Measurements from ENCODE around the gene AGBL1. TPM values are rescaled to one million over a fixed set of nuclear protein-coding genes. Genes with fewer than 3 reads are reported as not detected.

AGBL1 gene
- total RNA-seq, 8 experiments from 2014 or later = 0.05 to 0.38 (median 0.24) TPM; not detected in 1

DNA sequence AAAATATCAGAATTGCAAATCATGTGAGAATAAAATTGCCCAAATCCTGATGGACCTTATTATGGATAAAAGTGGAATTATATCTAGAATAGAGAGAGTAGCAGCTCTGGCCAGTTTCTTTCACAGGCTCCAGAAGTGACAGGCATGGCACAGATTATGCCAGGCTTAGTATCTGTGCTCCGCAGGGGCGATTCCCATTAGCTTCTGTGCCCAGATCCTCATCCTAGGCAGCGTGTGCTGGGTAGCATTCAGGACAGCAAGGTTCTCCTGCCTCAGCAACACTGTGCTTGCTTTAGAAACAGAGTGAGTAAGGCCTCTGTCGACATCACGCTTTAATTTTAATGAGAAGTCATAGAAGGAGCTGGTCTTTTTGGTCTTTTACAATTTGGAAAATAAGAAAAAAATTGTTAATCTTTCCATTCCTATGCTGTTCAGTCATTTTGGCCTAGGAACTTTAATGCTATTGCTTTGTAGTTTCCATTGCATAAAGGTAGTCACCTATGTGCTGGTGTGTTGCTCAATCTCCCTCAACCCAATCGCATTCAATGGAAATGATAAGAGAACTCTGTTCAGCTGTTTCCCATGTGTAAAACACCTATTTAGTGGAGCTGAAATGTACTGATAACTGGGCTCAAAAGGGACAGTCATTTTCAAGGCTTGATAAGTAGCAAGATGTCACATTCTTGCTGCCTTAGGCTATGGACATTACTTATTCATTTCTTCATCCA is 770.1 kb downstream of the AGBL1 start:
- in situ Hi-C loops (cut with MboI; ENCODE audit: low pct_unique_long_range_greater_than_20kb in 2 of 9, low sequenced_read_pairs in 9 of 9, unreplicated experiment in 9 of 9) = no loop called here
- 0 to 95% (median 78%) methylated on average over 1 to 5 of the region's 6 CpGs; no CpG with 5 or more reads in 1 of the 10 experiments for WGBS, 10 experiments
- Histone ChIP-seq H3K27ac (no peak overlapping the region), H3K4me3 (no peak overlapping the region), H3K4me1 (replicated peaks in 1 of 2) (peaks cover 0 to 8% of the 10 kb centered on the region in 2 donors)
- ATAC-seq (replicated peaks in 6 of 8) = no peak

DNA sequence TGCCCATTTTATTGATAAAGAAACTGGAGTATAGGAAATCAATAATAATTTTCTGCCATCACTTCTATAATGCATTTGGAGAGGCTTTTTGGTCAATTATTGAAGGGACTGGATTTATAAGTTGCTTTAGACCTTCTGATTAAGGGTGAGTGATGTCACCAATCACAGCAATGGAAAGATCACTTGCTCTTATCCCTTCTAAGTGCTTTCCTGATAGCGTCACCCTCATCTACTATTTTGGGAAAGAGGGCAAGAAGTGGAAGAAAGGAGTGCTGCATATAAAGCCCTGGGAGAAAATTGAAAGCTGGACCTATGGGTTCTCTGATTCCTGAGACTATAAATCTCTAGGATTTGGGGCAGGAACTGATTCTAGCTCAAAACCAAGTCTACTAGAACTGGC is 771.3 kb downstream of the AGBL1 start:
- ATAC-seq (replicated peaks in 6 of 8) = no peak
- Histone ChIP-seq H3K4me3 (no peak overlapping the region), H3K4me1 (replicated peaks in 1 of 2) (peaks cover 5 to 20% of the 10 kb centered on the region in 2 donors), H3K27ac (no peak overlapping the region)
- WGBS, 10 experiments = 0 to 86% (median 18%) methylated on average over 1 of the region's 1 CpG; no CpG with 5 or more reads in 6 of the 10 experiments
- in situ Hi-C loops (cut with MboI; ENCODE audit: low pct_unique_long_range_greater_than_20kb in 2 of 9, low sequenced_read_pairs in 9 of 9, unreplicated experiment in 9 of 9) = no loop called here

DNA sequence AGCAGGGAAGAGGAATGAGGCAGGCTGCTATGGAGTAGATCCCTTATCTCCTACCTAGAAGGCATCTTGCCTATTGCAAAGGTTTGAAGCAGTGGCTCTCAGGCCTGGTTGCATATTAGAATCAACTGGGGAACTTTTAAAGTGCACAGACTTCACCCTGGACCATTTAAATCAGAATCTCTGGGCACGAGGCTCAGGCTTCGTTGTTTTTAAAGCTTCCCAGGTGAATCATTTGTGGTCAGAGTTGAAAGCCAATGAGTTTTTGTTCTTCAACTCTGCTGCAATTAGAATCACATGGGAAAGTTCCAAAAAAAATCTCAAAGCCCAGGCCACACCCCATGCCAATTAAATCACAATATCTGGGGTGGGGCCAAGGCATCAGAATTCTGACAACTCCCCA is 773.1 kb downstream of the AGBL1 start:
- ATAC-seq (replicated peaks in 6 of 8) = peak in 1 of 8 experiments; percentile 19
- 0 to 100% (median 44%) methylated on average over 1 to 2 of the region's 2 CpGs; no CpG with 5 or more reads in 2 of the 10 experiments for WGBS, 10 experiments

DNA sequence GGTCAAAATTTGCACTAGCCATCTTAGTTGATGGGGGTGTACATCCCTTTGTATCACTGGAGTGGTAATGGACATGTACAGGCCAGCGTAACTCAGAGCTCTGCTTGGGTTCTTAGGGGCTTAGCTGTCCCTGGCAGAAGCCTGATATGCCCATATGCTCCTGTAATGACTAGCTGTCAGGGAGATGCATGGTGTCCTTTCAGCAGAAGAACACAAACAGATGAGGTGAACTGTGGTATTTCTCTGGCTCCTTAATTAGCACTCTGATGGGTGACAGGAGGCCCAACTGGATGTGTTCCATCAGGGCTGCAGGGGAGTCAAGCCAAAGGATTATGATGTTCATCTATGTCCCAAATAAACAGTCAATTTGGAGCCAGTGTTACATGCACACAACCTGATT is 774.5 kb downstream of the AGBL1 start:
- no peak for ATAC-seq (replicated peaks in 6 of 8)
- in situ Hi-C loops (cut with MboI; ENCODE audit: low pct_unique_long_range_greater_than_20kb in 2 of 9, low sequenced_read_pairs in 9 of 9, unreplicated experiment in 9 of 9) = no loop called here
- Histone ChIP-seq H3K4me3 (no peak overlapping the region), H3K4me1 (replicated peaks in 1 of 2) (peaks cover 11 to 26% of the 10 kb centered on the region in 2 donors), H3K27ac (no peak overlapping the region)
- 0 to 100% methylated on average over 1 of the region's 1 CpG; no CpG with 5 or more reads in 8 of the 10 experiments for WGBS, 10 experiments

More for the DNA sequence above, 773.1 kb downstream of the AGBL1 start:
- no peak overlapping the region for H3K27ac ChIP-seq
- H3K4me3 ChIP-seq = no peak overlapping the region
- in situ Hi-C loops (cut with MboI; ENCODE audit: low pct_unique_long_range_greater_than_20kb in 2 of 9, low sequenced_read_pairs in 9 of 9, unreplicated experiment in 9 of 9) = no loop called here
- H3K4me1 ChIP-seq (replicated peaks in 1 of 2) = peaks cover 11 to 26% of the 10 kb centered on the region in 2 donors

DNA sequence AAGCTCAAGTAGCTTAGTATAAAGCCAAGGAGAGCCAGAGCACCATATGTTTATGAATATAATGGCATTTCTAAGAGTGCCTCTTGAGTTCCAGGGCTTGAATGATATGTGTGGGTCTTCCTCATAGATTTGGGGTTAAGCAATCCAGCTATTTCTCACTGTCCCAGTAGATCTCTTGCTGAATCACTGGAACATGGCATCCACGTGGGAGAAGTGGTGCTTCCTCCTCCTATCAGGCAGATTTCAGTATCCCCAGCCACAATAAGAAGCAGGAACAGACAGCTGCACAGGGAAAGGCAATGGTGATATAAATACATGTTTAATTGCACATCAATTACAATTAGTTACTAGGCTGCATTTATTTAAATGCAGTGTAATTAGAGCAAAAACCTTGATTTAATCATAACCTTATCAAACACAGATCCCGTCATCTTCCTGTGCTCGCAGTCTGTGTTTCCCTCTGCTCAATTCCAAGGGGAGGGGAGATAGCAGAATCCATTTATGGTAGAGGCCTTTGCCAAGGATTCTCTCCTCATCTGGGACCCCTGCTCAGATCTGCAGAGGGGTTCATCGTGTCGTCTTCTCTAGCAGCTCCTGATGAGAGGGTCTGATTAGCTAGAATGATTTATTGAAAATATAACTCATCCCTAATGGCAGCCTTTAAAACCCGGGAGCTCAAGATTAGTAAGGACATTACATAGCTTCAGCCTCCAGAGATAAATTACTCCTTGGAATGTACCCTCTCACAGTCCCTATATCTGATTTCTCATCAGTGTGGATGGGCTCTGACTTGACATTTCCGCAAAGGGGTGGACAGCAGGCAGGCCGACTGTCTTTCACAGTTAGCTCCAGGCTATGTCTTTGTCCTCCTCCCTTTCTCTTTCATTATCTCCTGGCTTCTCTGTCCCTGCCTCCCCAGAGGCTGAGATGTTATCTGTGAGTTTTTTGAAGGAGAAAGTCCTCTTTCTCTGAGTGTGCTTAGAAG is 775.9 kb downstream of the AGBL1 start:
- 0 to 86% (median 65%) methylated on average over 3 to 7 of the region's 8 CpGs; no CpG with 5 or more reads in 3 of the 10 experiments for WGBS, 10 experiments
- peak in 6 of 8 experiments; percentile 28 to 78 (median 57) for ATAC-seq (replicated peaks in 6 of 8)
- Histone ChIP-seq H3K4me3 (no peak overlapping the region), H3K4me1 (replicated peaks in 1 of 2) (peaks cover 11 to 26% of the 10 kb centered on the region in 2 donors), H3K27ac (peak overlapping the region in 1 of 2 donors; percentile 42)
- in situ Hi-C loops (cut with MboI; ENCODE audit: low pct_unique_long_range_greater_than_20kb in 2 of 9, low sequenced_read_pairs in 9 of 9, unreplicated experiment in 9 of 9) = no loop called here

DNA sequence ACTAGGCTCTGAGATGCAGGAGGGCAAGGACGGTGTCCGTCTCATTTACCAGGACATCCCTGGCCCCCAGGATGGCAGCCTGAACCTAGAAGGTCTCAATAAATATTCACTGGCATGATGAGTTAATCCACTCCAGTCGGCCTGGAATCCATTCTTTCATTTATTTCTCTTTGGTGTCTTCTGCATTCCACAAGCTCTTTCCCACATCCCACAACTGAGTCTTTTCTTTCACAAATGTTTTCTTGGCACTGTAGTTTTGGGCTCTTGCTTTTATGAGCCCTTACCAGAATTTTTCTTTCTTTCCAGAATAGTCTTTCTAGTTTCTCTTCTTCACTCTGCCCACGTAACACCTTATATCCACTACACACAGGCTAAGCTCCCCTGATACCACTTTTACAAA is 778.0 kb downstream of the AGBL1 start:
- H3K27ac ChIP-seq = no peak overlapping the region
- in situ Hi-C loops (cut with MboI; ENCODE audit: low pct_unique_long_range_greater_than_20kb in 2 of 9, low sequenced_read_pairs in 9 of 9, unreplicated experiment in 9 of 9) = no loop called here
- peaks cover 11 to 26% of the 10 kb centered on the region in 2 donors for H3K4me1 ChIP-seq (replicated peaks in 1 of 2)
- no peak overlapping the region for H3K4me3 ChIP-seq
- ATAC-seq (replicated peaks in 6 of 8) = no peak
- 20 to 100% (median 84%) methylated on average over 1 to 4 of the region's 4 CpGs for WGBS, 10 experiments

DNA sequence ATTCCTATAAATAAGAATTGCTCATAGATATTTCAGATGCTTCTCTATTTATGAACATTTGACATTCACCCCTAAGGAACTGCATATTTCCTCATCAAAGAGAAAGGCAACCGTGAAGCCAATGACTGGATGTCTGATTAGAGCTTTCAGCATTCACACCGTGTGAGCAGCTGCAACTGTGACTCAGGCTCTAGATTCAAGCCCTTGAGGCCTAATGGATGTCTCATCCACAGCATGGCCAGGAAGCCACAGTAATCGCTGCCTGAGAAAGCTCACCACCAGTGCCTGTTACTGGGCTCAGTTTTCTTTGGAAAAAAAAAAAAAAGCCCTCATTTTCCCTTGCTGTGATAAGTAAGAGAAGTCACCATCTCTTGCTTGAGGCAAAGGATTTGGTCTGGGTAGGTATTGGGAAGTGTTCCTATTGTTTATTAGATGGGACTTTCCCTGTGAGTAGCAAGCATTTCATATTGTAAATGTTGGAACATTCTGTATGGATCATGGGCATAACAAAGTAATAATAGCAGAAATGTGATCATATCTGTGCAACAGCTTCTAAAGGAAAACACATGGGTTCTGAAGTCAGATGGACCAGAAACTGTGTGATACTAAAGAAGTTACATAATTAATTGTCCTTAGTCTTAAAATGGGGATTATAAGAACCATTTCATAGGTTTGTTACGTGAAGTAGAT is 783.7 kb downstream of the AGBL1 start:
- Histone ChIP-seq H3K4me1 (replicated peaks in 1 of 2) (no peaks in the 10 kb centered on the region), H3K4me3 (no peak overlapping the region), H3K27ac (no peak overlapping the region)
- 0 to 86% (median 70%) methylated on average over 2 to 4 of the region's 4 CpGs; no CpG with 5 or more reads in 1 of the 10 experiments for WGBS, 10 experiments
- in situ Hi-C loops (cut with MboI; ENCODE audit: low pct_unique_long_range_greater_than_20kb in 2 of 9, low sequenced_read_pairs in 9 of 9, unreplicated experiment in 9 of 9) = no loop called here
- peak in 6 of 8 experiments; percentile 76 to 95 (median 88) for ATAC-seq (replicated peaks in 6 of 8)

DNA sequence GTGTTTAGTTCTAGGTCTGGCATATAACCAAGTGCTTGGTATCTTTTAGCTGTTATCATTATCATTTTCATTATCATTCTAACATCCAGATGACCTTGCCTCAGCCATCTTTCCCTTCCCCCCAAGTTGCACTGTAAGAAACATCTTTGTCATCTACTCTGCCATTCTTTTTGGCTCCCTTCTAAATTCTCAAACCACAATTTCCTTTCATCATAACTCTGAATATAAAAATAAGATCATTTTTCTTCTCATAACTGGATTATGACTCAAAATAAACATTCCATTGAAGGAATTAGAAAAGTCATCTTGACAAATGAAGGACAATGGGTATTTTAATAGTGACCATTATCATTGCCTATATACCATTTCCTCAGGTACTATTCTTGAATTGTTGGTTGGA is 786.2 kb downstream of the AGBL1 start:
- no peak overlapping the region for H3K27ac ChIP-seq
- no peak for ATAC-seq (replicated peaks in 6 of 8)

DNA sequence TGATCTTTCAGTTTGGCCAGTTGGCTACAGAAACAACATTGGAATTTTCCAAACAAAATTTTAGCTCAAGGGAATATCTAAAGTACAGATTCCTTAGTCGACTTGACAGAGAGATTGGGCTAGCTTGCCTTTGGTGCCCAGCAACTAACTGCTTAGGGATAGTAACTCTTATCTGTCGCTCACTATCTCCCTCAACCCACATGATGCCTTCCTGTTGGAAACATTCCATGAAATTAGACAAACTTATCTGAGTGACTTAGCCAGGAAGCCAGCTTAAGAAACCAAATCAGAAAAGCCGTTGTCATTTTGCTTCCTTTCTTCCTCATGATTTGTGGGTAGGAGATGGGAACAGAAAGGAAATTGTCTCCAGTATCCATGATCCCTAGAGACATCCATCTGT is 791.2 kb downstream of the AGBL1 start:
- no peak for ATAC-seq (replicated peaks in 6 of 8)

More for the DNA sequence above, 786.2 kb downstream of the AGBL1 start:
- Histone ChIP-seq H3K4me3 (no peak overlapping the region), H3K4me1 (replicated peaks in 1 of 2) (peaks cover 0 to 4% of the 10 kb centered on the region in 2 donors)
- in situ Hi-C loops (cut with MboI; ENCODE audit: low pct_unique_long_range_greater_than_20kb in 2 of 9, low sequenced_read_pairs in 9 of 9, unreplicated experiment in 9 of 9) = no loop called here

DNA sequence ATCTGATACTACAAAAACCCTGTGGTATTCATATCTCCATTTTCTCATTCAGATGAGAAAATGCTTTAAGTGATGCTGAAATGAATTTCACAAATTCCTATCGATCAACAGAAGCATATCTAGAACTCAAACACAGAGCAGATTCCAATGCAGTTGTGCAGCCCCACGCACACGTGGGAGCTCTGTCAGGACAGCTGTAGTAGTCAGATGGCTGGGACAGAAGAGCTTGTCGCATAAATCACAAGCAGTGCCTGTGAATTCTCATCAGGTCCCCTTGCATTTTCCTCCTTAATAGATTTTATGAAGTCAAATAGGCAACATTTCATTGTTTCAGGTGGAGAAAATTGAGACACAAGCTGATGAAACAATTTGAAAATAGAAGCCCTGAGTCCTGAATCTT is 792.3 kb downstream of the AGBL1 start:
- no peak overlapping the region for H3K27ac ChIP-seq
- WGBS, 10 experiments = 0 to 75% (median 10%) methylated on average over 1 to 3 of the region's 4 CpGs; no CpG with 5 or more reads in 3 of the 10 experiments
- in situ Hi-C loops (cut with MboI; ENCODE audit: low pct_unique_long_range_greater_than_20kb in 2 of 9, low sequenced_read_pairs in 9 of 9, unreplicated experiment in 9 of 9) = no loop called here
- H3K4me3 ChIP-seq = no peak overlapping the region
- ATAC-seq (replicated peaks in 6 of 8) = peak in 5 of 8 experiments; percentile 32 to 90 (median 52)
- H3K4me1 ChIP-seq (replicated peaks in 1 of 2) = peaks cover 2 to 14% of the 10 kb centered on the region in 2 donors

More for the DNA sequence above, 791.2 kb downstream of the AGBL1 start:
- Histone ChIP-seq H3K4me1 (replicated peaks in 1 of 2) (peaks cover 2 to 14% of the 10 kb centered on the region in 2 donors), H3K4me3 (no peak overlapping the region), H3K27ac (no peak overlapping the region)
- in situ Hi-C loops (cut with MboI; ENCODE audit: low pct_unique_long_range_greater_than_20kb in 2 of 9, low sequenced_read_pairs in 9 of 9, unreplicated experiment in 9 of 9) = no loop called here
- WGBS, 10 experiments = 0 to 100% (median 90%) methylated on average over 1 to 3 of the region's 3 CpGs

DNA sequence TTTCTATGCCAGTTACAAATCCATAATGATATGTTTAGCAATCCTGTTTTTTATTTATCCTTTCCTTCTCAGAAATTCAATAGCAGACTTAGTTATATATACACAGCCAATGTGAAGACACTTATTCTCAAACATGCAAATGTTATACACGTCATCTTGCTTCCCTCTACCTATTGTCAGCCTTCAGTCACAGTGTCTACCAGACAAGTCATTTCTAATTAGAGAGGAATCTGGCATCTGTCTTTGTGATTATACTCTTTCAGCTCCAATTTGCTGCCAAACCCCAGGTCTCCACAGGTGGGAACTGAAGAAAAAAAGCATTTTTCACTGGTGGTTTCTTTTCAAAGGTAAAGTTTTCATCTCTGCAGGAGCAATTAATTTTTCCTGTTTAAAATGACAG is 793.1 kb downstream of the AGBL1 start:
- H3K4me3 ChIP-seq = no peak overlapping the region
- H3K4me1 ChIP-seq (replicated peaks in 1 of 2) = peaks cover 3 to 14% of the 10 kb centered on the region in 2 donors
- WGBS, 10 experiments = 0 to 100% (median 89%) methylated on average over 1 of the region's 1 CpG; no CpG with 5 or more reads in 1 of the 10 experiments
- in situ Hi-C loops (cut with MboI; ENCODE audit: low pct_unique_long_range_greater_than_20kb in 2 of 9, low sequenced_read_pairs in 9 of 9, unreplicated experiment in 9 of 9) = no loop called here
- no peak for ATAC-seq (replicated peaks in 6 of 8)
- no peak overlapping the region for H3K27ac ChIP-seq

DNA sequence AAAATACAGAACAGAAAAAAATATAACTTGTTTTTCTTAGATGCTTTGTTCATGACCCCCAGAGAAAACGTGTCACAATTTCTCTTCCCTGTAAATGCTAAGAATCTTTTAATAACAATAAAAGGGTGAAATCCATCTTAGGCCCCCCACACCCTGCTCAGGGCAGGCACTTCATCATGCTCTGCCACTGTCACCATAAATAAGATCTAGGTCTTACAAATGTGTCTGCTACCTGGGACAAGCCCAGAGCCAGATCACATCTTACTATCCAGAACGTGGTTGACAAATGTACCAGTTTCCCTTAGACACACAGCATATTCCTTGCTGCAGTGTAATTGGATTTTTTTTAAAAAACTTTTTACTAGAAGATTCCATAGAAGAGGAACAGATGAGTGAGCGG is 795.4 kb downstream of the AGBL1 start:
- Histone ChIP-seq H3K4me1 (replicated peaks in 1 of 2) (peaks cover 13 to 14% of the 10 kb centered on the region in 2 donors), H3K27ac (no peak overlapping the region), H3K4me3 (no peak overlapping the region)
- peak in 3 of 8 experiments; percentile 40 to 70 (median 65) for ATAC-seq (replicated peaks in 6 of 8)
- WGBS, 10 experiments = 0 to 91% (median 67%) methylated on average over 1 to 3 of the region's 3 CpGs; no CpG with 5 or more reads in 1 of the 10 experiments
- in situ Hi-C loops (cut with MboI; ENCODE audit: low pct_unique_long_range_greater_than_20kb in 2 of 9, low sequenced_read_pairs in 9 of 9, unreplicated experiment in 9 of 9) = no loop called here
